GM23338 (cell line): ENCODE measurements around the gene WDR91. TPM values are rescaled to one million over a fixed set of nuclear protein-coding genes. Genes with fewer than 3 reads are reported as not detected.

Source experiments
- ATAC-seq: fragments of 200-7000 bp; cut with Tn5 transposase; 3 replicates; pipeline ENCODE4 v1.9.1; 2020
- DNase-seq: peaks from one replicate; pipeline ENCODE4 v3.0.0-alpha.2; 2015; ENCODE audit warnings: low spot score
- H2AFZ ChIP-seq: fragments of 200-600 bp; sonication (generic); 2 replicates; pipeline ENCODE4 v1.8.0; 2016; ENCODE audit warnings: antibody characterized with exemption, mild to moderate bottlenecking, moderate library complexity
- H3F3A ChIP-seq: fragments of 200-600 bp; sonication (generic); replicated peaks from 2 replicates; pipeline ENCODE4 v1.8.0; 2017; ENCODE audit warnings: antibody characterized with exemption, mixed run types, low read depth
- H3K27ac ChIP-seq: fragments of 200-600 bp; sonication (generic); 2 replicates; pipeline ENCODE4 v1.6.1; 2016; ENCODE audit warnings: low read depth
- H3K27me3 ChIP-seq: fragments of 200-600 bp; sonication (generic); 2 replicates; pipeline ENCODE4 v1.8.0; 2016; ENCODE audit warnings: mild to moderate bottlenecking, mixed run types, moderate library complexity; ENCODE audit not compliant: insufficient read depth
- H3K36me3 ChIP-seq: fragments of 200-600 bp; sonication (generic); 2 replicates; pipeline ENCODE4 v1.8.0; 2016; ENCODE audit warnings: mild to moderate bottlenecking; ENCODE audit not compliant: insufficient read depth
- H3K4me1 ChIP-seq: fragments of 200-600 bp; sonication (generic); 2 replicates; pipeline ENCODE4 v1.8.0; 2016; ENCODE audit warnings: mild to moderate bottlenecking, moderate library complexity; ENCODE audit not compliant: insufficient read depth
- H3K4me2 ChIP-seq: fragments of 200-600 bp; sonication (generic); 2 replicates; pipeline ENCODE4 v1.7.1; 2017; ENCODE audit warnings: mixed run types
- H3K4me3 ChIP-seq: fragments of 200-600 bp; sonication (generic); 2 replicates; pipeline ENCODE4 v1.6.1; 2016; ENCODE audit warnings: mixed run types
- H3K79me2 ChIP-seq: fragments of 200-600 bp; sonication (generic); replicated peaks from 2 replicates; pipeline ENCODE4 v1.8.0; 2017; ENCODE audit warnings: mild to moderate bottlenecking; ENCODE audit not compliant: insufficient read depth
- H3K9me2 ChIP-seq: fragments of 200-600 bp; sonication (generic); 2 replicates; pipeline ENCODE4 v1.8.0; 2017; ENCODE audit not compliant: insufficient read depth
- H4K20me1 ChIP-seq: fragments of 200-600 bp; sonication (generic); replicated peaks from 2 replicates; pipeline ENCODE4 v1.8.0; 2017; ENCODE audit warnings: mild to moderate bottlenecking; ENCODE audit not compliant: insufficient read depth
- H3K27ac Mint-ChIP-seq: 2 replicates; pipeline ENCODE4 v1.8.0; 2020; ENCODE audit warnings: inconsistent platforms, mild to moderate bottlenecking, moderate library complexity, mixed read lengths
- H3K27me3 Mint-ChIP-seq: 3 replicates; pipeline ENCODE4 v1.8.0; 2022; ENCODE audit warnings: low read depth, mild to moderate bottlenecking, moderate library complexity, mixed read lengths, inconsistent platforms; ENCODE audit not compliant: insufficient read depth, poor library complexity
- H3K36me3 Mint-ChIP-seq: 3 replicates; pipeline ENCODE4 v1.8.0; 2021; ENCODE audit warnings: low read depth, mild to moderate bottlenecking, inconsistent platforms, moderate library complexity, mixed read lengths
- H3K4me1 Mint-ChIP-seq: 3 replicates; pipeline ENCODE4 v1.8.0; 2020; ENCODE audit warnings: mild to moderate bottlenecking, inconsistent platforms, mixed read lengths
- H3K4me3 Mint-ChIP-seq: 3 replicates; pipeline ENCODE4 v1.8.0; 2021; ENCODE audit warnings: moderate library complexity, mild to moderate bottlenecking, inconsistent platforms, mixed read lengths
- H3K9me3 Mint-ChIP-seq: 3 replicates; pipeline ENCODE4 v1.8.0; 2020; ENCODE audit warnings: moderate library complexity, mild to moderate bottlenecking, inconsistent platforms, mixed read lengths
- EZH2phosphoT487 ChIP-seq: fragments of 200-600 bp; sonication (generic); IDR thresholded peaks from one replicate; pipeline ENCODE4 v1.8.1; 2018; ENCODE audit warnings: antibody characterized with exemption; ENCODE audit not compliant: unreplicated experiment
- POLR2AphosphoS5 ChIP-seq: IDR thresholded peaks from 2 replicates; pipeline ENCODE4 v1.6.1; 2016; ENCODE audit warnings: antibody characterized with exemption, low read depth
- STAT1 ChIP-seq: IDR thresholded peaks from one replicate; pipeline ENCODE4 v1.6.1; 2016; ENCODE audit warnings: antibody characterized with exemption; ENCODE audit not compliant: unreplicated experiment
- ZNF114 ChIP-seq: fragments of 250-450 bp; sonication (Bioruptor Pico); IDR thresholded peaks from 2 replicates; pipeline ENCODE4 v1.5.0; 2020; ENCODE audit warnings: mild to moderate bottlenecking, moderate library complexity
- ZNF331 ChIP-seq: fragments of 250-450 bp; sonication (Bioruptor Pico); IDR thresholded peaks from 2 replicates; pipeline ENCODE4 v1.5.0; 2020; ENCODE audit warnings: low read depth, mild to moderate bottlenecking, moderate library complexity
- polyA plus RNA-seq: library from polyadenylated mRNA; unstranded; fragments of >200 nt; fragmentation: Nextera tagmentation; extraction: Ambion mirVana; gene quantifications from 2 replicates; pipeline ENCODE4 v1.2.1, GENCODE V29; 2016
- total RNA-seq: library from RNA; depleted of rRNA; stranded (reverse); fragments of >200 nt; shearing (Covaris generic); gene quantifications from 2 replicates; pipeline ENCODE4 v1.2.3, GENCODE V29; 2014
- TF ChIP-seq, protein P1 (sequence below): IDR thresholded peaks from one replicate; pipeline ENCODE4 v1.6.1; 2018; ENCODE audit warnings: antibody characterized with exemption; ENCODE audit not compliant: unreplicated experiment

The WDR91 gene
- total and polyA plus RNA-seq, 2 experiments from 2014 or later, result 5.8 to 32.6 TPM

DNA sequence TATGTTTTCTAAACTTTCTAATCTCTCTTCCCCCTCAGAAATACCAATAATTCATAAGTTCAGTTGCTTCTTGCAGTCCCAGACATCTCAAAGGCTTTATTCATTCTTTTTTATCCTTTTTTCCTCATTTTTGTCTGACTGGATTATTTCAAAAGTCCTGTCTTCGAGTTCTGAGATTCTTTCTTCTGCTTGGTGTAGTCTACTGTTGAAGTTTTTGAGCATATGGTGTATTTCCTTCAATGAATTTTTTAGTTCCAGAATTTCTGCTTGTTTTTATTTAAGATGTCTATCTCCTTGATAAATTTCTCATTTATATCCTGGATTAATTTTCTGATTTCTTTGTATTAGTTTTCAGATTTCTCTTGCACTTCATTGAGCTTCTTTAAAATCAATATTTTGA lies 55.0 kb downstream of the WDR91 start:
- Histone ChIP-seq H3K79me2 (no peaks in the 10 kb centered on the region), H3K4me3 (no peak overlapping the region), H3K9me2 (peaks cover 5% of the 10 kb centered on the region; the same call in 1 of the 2 replicates), H3K4me1 (peaks cover 21% of the 10 kb centered on the region), H3K4me2 (no peak overlapping the region), H3F3A (no peaks in the 10 kb centered on the region), H3K36me3 (peaks cover 5% of the 10 kb centered on the region; the same call in 1 of the 2 replicates), H4K20me1 (no peaks in the 10 kb centered on the region), H3K27ac (no peak overlapping the region), H3K27me3 (no peaks in the 10 kb centered on the region), H2AFZ (no peak overlapping the region)
- H3K4me1 Mint-ChIP-seq, result peaks cover 20% of the 10 kb centered on the region
- H3K4me3 Mint-ChIP-seq, result no peak overlapping the region
- ATAC-seq (no peak), DNase-seq (no peak)
- H3K27me3 Mint-ChIP-seq, result no peaks in the 10 kb centered on the region
- TF ChIP-seq ZNF114 (CRISPR knock-in tag), result no peak
- TF ChIP-seq STAT1, result no peak
- TF ChIP-seq POLR2AphosphoS5, result no peak
- TF ChIP-seq ZNF331 (CRISPR knock-in tag), result no peak
- TF ChIP-seq, protein P1, sequence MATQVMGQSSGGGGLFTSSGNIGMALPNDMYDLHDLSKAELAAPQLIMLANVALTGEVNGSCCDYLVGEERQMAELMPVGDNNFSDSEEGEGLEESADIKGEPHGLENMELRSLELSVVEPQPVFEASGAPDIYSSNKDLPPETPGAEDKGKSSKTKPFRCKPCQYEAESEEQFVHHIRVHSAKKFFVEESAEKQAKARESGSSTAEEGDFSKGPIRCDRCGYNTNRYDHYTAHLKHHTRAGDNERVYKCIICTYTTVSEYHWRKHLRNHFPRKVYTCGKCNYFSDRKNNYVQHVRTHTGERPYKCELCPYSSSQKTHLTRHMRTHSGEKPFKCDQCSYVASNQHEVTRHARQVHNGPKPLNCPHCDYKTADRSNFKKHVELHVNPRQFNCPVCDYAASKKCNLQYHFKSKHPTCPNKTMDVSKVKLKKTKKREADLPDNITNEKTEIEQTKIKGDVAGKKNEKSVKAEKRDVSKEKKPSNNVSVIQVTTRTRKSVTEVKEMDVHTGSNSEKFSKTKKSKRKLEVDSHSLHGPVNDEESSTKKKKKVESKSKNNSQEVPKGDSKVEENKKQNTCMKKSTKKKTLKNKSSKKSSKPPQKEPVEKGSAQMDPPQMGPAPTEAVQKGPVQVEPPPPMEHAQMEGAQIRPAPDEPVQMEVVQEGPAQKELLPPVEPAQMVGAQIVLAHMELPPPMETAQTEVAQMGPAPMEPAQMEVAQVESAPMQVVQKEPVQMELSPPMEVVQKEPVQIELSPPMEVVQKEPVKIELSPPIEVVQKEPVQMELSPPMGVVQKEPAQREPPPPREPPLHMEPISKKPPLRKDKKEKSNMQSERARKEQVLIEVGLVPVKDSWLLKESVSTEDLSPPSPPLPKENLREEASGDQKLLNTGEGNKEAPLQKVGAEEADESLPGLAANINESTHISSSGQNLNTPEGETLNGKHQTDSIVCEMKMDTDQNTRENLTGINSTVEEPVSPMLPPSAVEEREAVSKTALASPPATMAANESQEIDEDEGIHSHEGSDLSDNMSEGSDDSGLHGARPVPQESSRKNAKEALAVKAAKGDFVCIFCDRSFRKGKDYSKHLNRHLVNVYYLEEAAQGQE, result no peak
- H3K36me3 Mint-ChIP-seq, result peaks cover 64% of the 10 kb centered on the region
- H3K27ac Mint-ChIP-seq, result no peak overlapping the region
- H3K9me3 Mint-ChIP-seq, result peaks cover 72% of the 10 kb centered on the region

DNA sequence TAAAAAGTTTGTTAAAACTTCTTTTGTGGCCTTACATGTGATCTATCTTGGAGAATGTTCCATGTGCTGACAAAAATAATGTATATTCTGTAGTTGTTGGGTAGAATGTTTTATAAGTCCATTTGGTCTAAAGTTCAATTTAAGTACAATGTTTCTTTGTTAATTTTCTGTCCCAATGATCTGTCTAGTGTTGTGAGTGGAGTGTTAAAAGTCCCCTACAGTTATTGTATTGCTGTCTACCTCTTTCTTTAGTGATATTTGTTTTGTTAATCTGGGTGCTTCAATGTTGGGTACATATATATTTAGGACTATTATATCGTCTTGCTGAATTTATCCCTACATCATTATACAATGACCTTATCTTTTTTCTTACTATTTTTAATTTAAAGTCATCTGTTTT lies 56.6 kb downstream of the WDR91 start:
- Histone ChIP-seq H3K4me2 (no peak overlapping the region), H3K4me1 (peaks cover 6% of the 10 kb centered on the region; the same call in 1 of the 2 replicates), H3K4me3 (no peak overlapping the region), H3F3A (no peaks in the 10 kb centered on the region), H3K79me2 (no peaks in the 10 kb centered on the region), H3K27me3 (no peaks in the 10 kb centered on the region), H4K20me1 (no peaks in the 10 kb centered on the region), H2AFZ (no peak overlapping the region), H3K36me3 (peaks cover 5% of the 10 kb centered on the region; the same call in 1 of the 2 replicates), H3K27ac (no peak overlapping the region), H3K9me2 (peaks cover 5% of the 10 kb centered on the region; the same call in 1 of the 2 replicates)
- Mint-ChIP-seq H3K9me3 (peaks cover 59% of the 10 kb centered on the region), H3K27me3 (no peaks in the 10 kb centered on the region), H3K4me1 (peaks cover 8% of the 10 kb centered on the region), H3K27ac (no peak overlapping the region), H3K4me3 (no peak overlapping the region), H3K36me3 (peaks cover 48% of the 10 kb centered on the region)
- DNase-seq (no peak), ATAC-seq (no peak)
- TF ChIP-seq POLR2AphosphoS5, result no peak
- TF ChIP-seq, protein P1, result no peak
- TF ChIP-seq EZH2phosphoT487, result no peak
